A549 (cell line): ENCODE data around the gene XG. TPM values are rescaled to one million over a fixed set of nuclear protein-coding genes. Genes with fewer than 3 reads are reported as not detected.

Source experiments
- ATAC-seq, 2 experiments: fragments of 200-7000 bp in 1 of 2; fragments of >200 bp in 1 of 2; cut with Nextera tagmentation in 1 of 2; cut with Tn5 transposase in 1 of 2; 3 replicates each; pipeline versions ENCODE4 v1.8.0 to v1.9.1; 2018 to 2020; ENCODE audit warnings: mild to moderate bottlenecking in 1 of 2, moderate library complexity in 1 of 2
- CTCF ChIA-PET: fragments of 300-600 bp; sonication (Branson Sonifier 250); formaldehyde crosslinking; extraction: SDS; loops from one replicate; lab custom pipeline; 2021; ENCODE audit warnings: antibody characterized with exemption, inconsistent platforms; lab: Yijun Ruan, JAX
- POLR2A ChIA-PET: fragments of 350-600 bp; formaldehyde crosslinking; extraction: SDS; loops from one replicate; lab custom pipeline; 2021; ENCODE audit warnings: antibody characterized with exemption, inconsistent platforms; lab: Yijun Ruan, JAX
- DNase-seq, 2 experiments: peaks; one replicate each; pipeline versions ENCODE4 v3.0.0 to v3.0.0-alpha.2; 2011 to 2016; ENCODE audit warnings: low read depth in 1 of 2, low spot score in 1 of 2
- FAIRE-seq: peaks from 2 replicates; lab custom pipeline; 2011; peaks lifted over from hg19 to GRCh38; lab: Jason Lieb, UNC
- H3K27ac ChIP-seq, 2 experiments: fragments of >200 bp; sonication (Bioruptor Twin); formaldehyde crosslinking; 3 replicates each; pipeline ENCODE4 v1.5.1; 2016 to 2017
- H3K4me1 ChIP-seq: fragments of >200 bp; sonication (Bioruptor Twin); formaldehyde crosslinking; 3 replicates; pipeline ENCODE4 v1.6.1; 2016
- H3K4me2 ChIP-seq: fragments of >200 bp; sonication (Bioruptor Twin); formaldehyde crosslinking; 3 replicates; pipeline ENCODE4 v1.6.1; 2016
- H3K4me3 ChIP-seq: fragments of >200 bp; sonication (Bioruptor Twin); formaldehyde crosslinking; 3 replicates; pipeline ENCODE4 v1.5.1; 2016
- H3K9me3 ChIP-seq: fragments of >200 bp; sonication (Bioruptor Twin); formaldehyde crosslinking; 3 replicates; pipeline ENCODE4 v1.6.1; 2016
- ATOH8 ChIP-seq: fragments of 250-450 bp; sonication (Bioruptor Pico); IDR thresholded peaks from 2 replicates; pipeline ENCODE4 v1.5.0; 2020; ENCODE audit warnings: low read depth, mild to moderate bottlenecking, moderate library complexity
- BCL3 ChIP-seq: fragments of >200 bp; sonication (Bioruptor Twin); formaldehyde crosslinking; IDR thresholded peaks from 3 replicates; pipeline ENCODE4 v1.6.1; 2016
- BHLHE40 ChIP-seq: IDR thresholded peaks from 2 replicates; pipeline ENCODE4 v1.6.1; 2012; ENCODE audit warnings: low read depth, low read length, inconsistent platforms
- CHD2 ChIP-seq: fragments of 150-350 bp; IDR thresholded peaks from 2 replicates; pipeline ENCODE4 v1.6.1; 2014; ENCODE audit warnings: low read length; ENCODE audit not compliant: partially characterized antibody
- CHD4 ChIP-seq: fragments of 200-600 bp; sonication (generic); IDR thresholded peaks from 2 replicates; pipeline ENCODE4 v1.6.1; 2016; ENCODE audit warnings: antibody characterized with exemption, mild to moderate bottlenecking, borderline replicate concordance
- EHMT2 ChIP-seq: fragments of 200-600 bp; sonication (generic); IDR thresholded peaks from 2 replicates; pipeline ENCODE4 v1.6.1; 2016; ENCODE audit warnings: antibody characterized with exemption, low read depth, mild to moderate bottlenecking, moderate library complexity
- EP300 ChIP-seq, 2 experiments: fragments of >200 bp; sonication (Bioruptor Twin); formaldehyde crosslinking; IDR thresholded peaks; 2 replicates in 1 of 2; 3 replicates in 1 of 2; pipeline ENCODE4 v1.6.1; 2016 to 2017
- ESRRA ChIP-seq: fragments of 150-350 bp; IDR thresholded peaks from 2 replicates; pipeline ENCODE4 v1.6.1; 2014; ENCODE audit warnings: mild to moderate bottlenecking, low read length, borderline replicate concordance
- FOSB ChIP-seq: fragments of 250-450 bp; sonication (Bioruptor Pico); IDR thresholded peaks from 2 replicates; pipeline ENCODE4 v1.5.0; 2020; ENCODE audit warnings: mild to moderate bottlenecking, moderate library complexity
- FOSL2 ChIP-seq, 2 experiments: fragments of 450-650 bp in 1 of 2; fragments of >200 bp in 1 of 2; sonication (Bioruptor Twin) in 1 of 2; formaldehyde crosslinking; IDR thresholded peaks; 2 replicates each; pipeline versions ENCODE4 v1.5.0 to v1.6.1; 2016 to 2020; ENCODE audit warnings: mild to moderate bottlenecking in 1 of 2, moderate library complexity in 1 of 2
- FOXS1 ChIP-seq: fragments of 250-450 bp; sonication (Bioruptor Pico); IDR thresholded peaks from 2 replicates; pipeline ENCODE4 v1.5.0; 2020; ENCODE audit warnings: mild to moderate bottlenecking, moderate library complexity
- HOXA7 ChIP-seq: fragments of 250-450 bp; sonication (Bioruptor Pico); IDR thresholded peaks from 2 replicates; pipeline ENCODE4 v1.5.0; 2020; ENCODE audit warnings: mild to moderate bottlenecking, moderate library complexity
- MYC ChIP-seq: IDR thresholded peaks from 2 replicates; pipeline ENCODE4 v1.6.1; 2012; ENCODE audit warnings: mild to moderate bottlenecking, inconsistent platforms, low read length, improper control_type of control experiment, borderline replicate concordance
- NR3C1 ChIP-seq: fragments of >200 bp; sonication (Bioruptor Twin); formaldehyde crosslinking; IDR thresholded peaks from 3 replicates; pipeline ENCODE4 v1.6.1; 2017
- RARB ChIP-seq: fragments of 250-450 bp; sonication (Bioruptor Pico); IDR thresholded peaks from 2 replicates; pipeline ENCODE4 v1.8.0; 2021; ENCODE audit warnings: mild to moderate bottlenecking, moderate library complexity
- SREBF2 ChIP-seq: fragments of 450-650 bp; IDR thresholded peaks from 2 replicates; pipeline ENCODE4 v1.6.1; 2014; ENCODE audit warnings: mild to moderate bottlenecking, moderate library complexity
- TFCP2L1 ChIP-seq: fragments of 250-450 bp; sonication (Bioruptor Pico); IDR thresholded peaks from 2 replicates; pipeline ENCODE4 v1.5.0; 2021; ENCODE audit warnings: mild to moderate bottlenecking
- TP53 ChIP-seq: fragments of 250-450 bp; sonication (Bioruptor Pico); IDR thresholded peaks from 2 replicates; pipeline ENCODE4 v1.5.0; 2021; ENCODE audit warnings: mild to moderate bottlenecking, moderate library complexity
- ZC3H11A ChIP-seq: fragments of 450-650 bp; IDR thresholded peaks from 2 replicates; pipeline ENCODE4 v1.6.1; 2014; ENCODE audit warnings: antibody characterized with exemption, mild to moderate bottlenecking
- ZSCAN20 ChIP-seq: fragments of 250-450 bp; sonication (Bioruptor Pico); IDR thresholded peaks from 2 replicates; pipeline ENCODE4 v1.8.0; 2022; ENCODE audit warnings: mild to moderate bottlenecking, moderate library complexity
- WGBS: methylation state at CpG from one replicate; pipeline ENCODE4 v1.1.6; 2017; ENCODE audit errors: missing lambda C conversion rate; 5-methylcytosine and 5-hydroxymethylcytosine counted together
- polyA plus RNA-seq, 4 experiments: library from polyadenylated mRNA; depleted of rRNA in 3 of 4; stranded (reverse); fragments of >200 nt; fragmentation: RNase III in 1 of 4; extraction: RNeasy Plus Mini Kit Qiagen cat#74134 plus additional on column Dnase treatment in 1 of 4; gene quantifications; 2 replicates in 3 of 4; 3 replicates in 1 of 4; pipeline ENCODE4 v1.2.3, GENCODE V29; 2011 to 2017
- TF ChIP-seq, protein P1 (sequence below): IDR thresholded peaks from 2 replicates; pipeline ENCODE4 v1.6.1; 2012
- TF ChIP-seq, protein P2 (sequence below): fragments of 150-350 bp; IDR thresholded peaks from 2 replicates; pipeline ENCODE4 v1.6.1; 2014; ENCODE audit warnings: low read depth, mild to moderate bottlenecking, low read length
- TF ChIP-seq, protein P3 (sequence below): IDR thresholded peaks from 2 replicates; pipeline ENCODE4 v1.6.1; 2012

The XG gene
- polyA plus RNA-seq, 2 of the 4 experiments (the other 2 are of a cell fraction): 0.05 to 0.06 TPM

DNA sequence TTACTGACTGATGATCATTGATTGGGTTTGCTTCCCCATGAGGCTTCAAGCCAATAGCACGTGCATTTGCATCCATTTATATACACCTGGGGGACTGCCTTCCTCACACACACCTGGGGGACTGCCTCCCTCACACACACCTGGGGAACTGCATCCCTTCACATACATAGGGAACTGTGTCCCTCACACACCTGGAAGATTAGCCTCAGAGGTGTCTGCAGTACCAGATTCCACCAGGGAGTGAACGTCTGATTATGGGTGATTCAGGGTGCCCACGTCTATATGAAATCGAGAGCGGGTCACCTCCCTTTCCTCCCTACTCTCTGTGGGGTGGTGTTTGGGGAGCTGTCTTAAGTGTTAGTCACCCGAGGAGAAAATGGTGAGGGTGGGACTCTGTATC is 43.8 kb upstream of the XG start:
- Histone ChIP-seq H3K4me3 (no peak overlapping the region), H3K4me2 (peak overlapping the region; percentile 76), H3K4me1 (peaks cover 56% of the 10 kb centered on the region), H3K27ac (peak overlapping the region; percentile 72 to 86), H3K9me3 (no peaks in the 10 kb centered on the region)
- ChIA-PET CTCF (no interaction called here), POLR2A (no interaction called here)
- 10% methylated on average over 6 of the region's 6 CpGs for WGBS
- TF ChIP-seq ATOH8 (CRISPR knock-in tag): no peak; the same call in 1 of the 2 replicates
- no peak for TF ChIP-seq HOXA7
- TF ChIP-seq, protein P1, sequence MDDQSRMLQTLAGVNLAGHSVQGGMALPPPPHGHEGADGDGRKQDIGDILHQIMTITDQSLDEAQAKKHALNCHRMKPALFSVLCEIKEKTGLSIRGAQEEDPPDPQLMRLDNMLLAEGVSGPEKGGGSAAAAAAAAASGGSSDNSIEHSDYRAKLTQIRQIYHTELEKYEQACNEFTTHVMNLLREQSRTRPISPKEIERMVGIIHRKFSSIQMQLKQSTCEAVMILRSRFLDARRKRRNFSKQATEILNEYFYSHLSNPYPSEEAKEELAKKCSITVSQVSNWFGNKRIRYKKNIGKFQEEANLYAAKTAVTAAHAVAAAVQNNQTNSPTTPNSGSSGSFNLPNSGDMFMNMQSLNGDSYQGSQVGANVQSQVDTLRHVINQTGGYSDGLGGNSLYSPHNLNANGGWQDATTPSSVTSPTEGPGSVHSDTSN: no peak
- no peak for TF ChIP-seq ESRRA
- no peak for TF ChIP-seq FOSL2 (IDR thresholded peaks at IDR 0.05)
- no peak for TF ChIP-seq FOSL2 (CRISPR knock-in tag; IDR thresholded peaks at IDR 0.05)
- no peak for TF ChIP-seq SREBF2
- TF ChIP-seq CHD4: no peak
- no peak for TF ChIP-seq ZC3H11A
- TF ChIP-seq MYC: no peak
- TF ChIP-seq ZSCAN20 (CRISPR knock-in tag): no peak
- 0 out of 2 replicates have a peak, but pooled peaks have one; percentile 27 for TF ChIP-seq FOXS1 (CRISPR knock-in tag)
- TF ChIP-seq EP300 (IDR thresholded peaks at IDR 0.05): no peak
- no peak for TF ChIP-seq TP53
- no peak for TF ChIP-seq BCL3
- TF ChIP-seq NR3C1: no peak
- TF ChIP-seq, protein P2, sequence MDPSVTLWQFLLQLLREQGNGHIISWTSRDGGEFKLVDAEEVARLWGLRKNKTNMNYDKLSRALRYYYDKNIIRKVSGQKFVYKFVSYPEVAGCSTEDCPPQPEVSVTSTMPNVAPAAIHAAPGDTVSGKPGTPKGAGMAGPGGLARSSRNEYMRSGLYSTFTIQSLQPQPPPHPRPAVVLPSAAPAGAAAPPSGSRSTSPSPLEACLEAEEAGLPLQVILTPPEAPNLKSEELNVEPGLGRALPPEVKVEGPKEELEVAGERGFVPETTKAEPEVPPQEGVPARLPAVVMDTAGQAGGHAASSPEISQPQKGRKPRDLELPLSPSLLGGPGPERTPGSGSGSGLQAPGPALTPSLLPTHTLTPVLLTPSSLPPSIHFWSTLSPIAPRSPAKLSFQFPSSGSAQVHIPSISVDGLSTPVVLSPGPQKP: no peak
- TF ChIP-seq, protein P3, sequence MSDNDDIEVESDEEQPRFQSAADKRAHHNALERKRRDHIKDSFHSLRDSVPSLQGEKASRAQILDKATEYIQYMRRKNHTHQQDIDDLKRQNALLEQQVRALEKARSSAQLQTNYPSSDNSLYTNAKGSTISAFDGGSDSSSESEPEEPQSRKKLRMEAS: no peak
- TF ChIP-seq FOSB (CRISPR knock-in tag): 0 out of 2 replicates have a peak, but pooled peaks have one; percentile 27
- TF ChIP-seq TFCP2L1 (CRISPR knock-in tag): 0 out of 2 replicates have a peak, but pooled peaks have one; percentile 36
- no peak for TF ChIP-seq EHMT2
- FAIRE-seq (no peak), ATAC-seq (peak; percentile 51 to 66), DNase-seq (peak in 1 of 2 experiments; percentile 46)

DNA sequence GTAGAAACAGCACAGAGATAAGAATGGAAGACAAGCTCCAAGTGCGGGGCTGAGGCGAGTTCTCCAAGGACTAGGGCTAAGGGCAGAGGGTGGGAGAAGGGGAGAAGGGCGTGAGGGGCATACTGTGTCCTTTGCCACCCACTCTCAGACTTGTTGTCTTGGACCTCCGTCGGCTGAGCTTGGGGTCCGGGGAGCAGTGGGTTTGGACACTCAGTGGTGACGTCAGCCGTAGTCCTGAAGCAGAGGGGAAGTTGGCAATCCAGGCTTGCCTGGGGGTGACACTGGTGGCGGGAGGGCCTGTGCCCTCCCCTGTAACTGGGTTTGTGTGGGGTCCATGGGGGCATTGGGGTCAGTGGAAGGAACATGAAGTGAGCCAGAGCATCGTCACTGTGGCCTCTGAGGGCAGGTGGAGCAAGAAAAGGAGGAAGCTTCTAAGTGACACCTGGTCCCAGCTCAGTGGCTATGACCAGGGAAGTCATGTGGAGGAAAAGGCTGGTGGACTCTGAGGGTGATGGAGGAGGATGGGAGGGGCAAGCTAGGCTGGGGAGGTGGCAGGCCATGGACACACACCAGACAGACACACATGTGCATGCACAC is 43.1 kb upstream of the XG start:
- peak overlapping the region; percentile 72 to 86 for H3K27ac ChIP-seq
- H3K9me3 ChIP-seq: no peaks in the 10 kb centered on the region
- WGBS: 90% methylated on average over 10 of the region's 10 CpGs
- TF ChIP-seq ZSCAN20 (CRISPR knock-in tag): no peak
- no peak for TF ChIP-seq BHLHE40
- no peak for TF ChIP-seq RARB (CRISPR knock-in tag)
- TF ChIP-seq CHD2: no peak
- no peak for TF ChIP-seq TFCP2L1 (CRISPR knock-in tag)
- no peak for TF ChIP-seq ATOH8 (CRISPR knock-in tag)
- ATAC-seq (no peak), DNase-seq (no peak), FAIRE-seq (no peak)
- POLR2A ChIA-PET: no interaction called here
- peak overlapping the region; percentile 76 for H3K4me2 ChIP-seq
- H3K4me1 ChIP-seq: peaks cover 56% of the 10 kb centered on the region
- H3K4me3 ChIP-seq: no peak overlapping the region
- CTCF ChIA-PET: no interaction called here
